CD4-positive, alpha-beta T cell (primary cell): ENCODE data around the gene ENOX2. TPM values are rescaled to one million over a fixed set of nuclear protein-coding genes. Genes with fewer than 3 reads are reported as not detected.

Experiments
- ATAC-seq: fragments of 200-7000 bp; cut with Tn5 transposase; one replicate; pipeline ENCODE4 v1.10.0; 2022; ENCODE audit warnings: mild to moderate bottlenecking; ENCODE audit not compliant: poor library complexity
- CTCF ChIA-PET: fragments of 350-600 bp; sonication (Branson Sonifier 250); formaldehyde crosslinking; loops from one replicate; lab custom pipeline; 2021; ENCODE audit warnings: antibody characterized with exemption, inconsistent platforms; lab: Charles Lee
- POLR2A ChIA-PET: fragments of 350-600 bp; sonication (Branson Sonifier 250); formaldehyde crosslinking; loops from one replicate; lab custom pipeline; 2021; ENCODE audit warnings: antibody characterized with exemption, inconsistent platforms; lab: Charles Lee
- DNase-seq, 14 experiments: peaks; one replicate each; pipeline ENCODE4 v3.0.0-alpha.2; 2013 to 2020; ENCODE audit warnings: mixed read lengths in 2 of 14
- H3K27ac ChIP-seq, 2 donors: one replicate each; pipeline versions ENCODE4 v1.5.1 to v1.7.0; 2013; ENCODE audit warnings: low read length in 2 of 2, low read depth in 1 of 2, mild to moderate bottlenecking in 1 of 2
- H3K27me3 ChIP-seq, 2 experiments: 1 replicate in 1 of 2; 2 replicates in 1 of 2; pipeline versions ENCODE4 v1.6.1 to v1.7.0; 2013; ENCODE audit warnings: low read length in 2 of 2, control low read depth in 1 of 2, mild to moderate bottlenecking in 1 of 2, moderate library complexity in 1 of 2; ENCODE audit not compliant: insufficient read depth in 2 of 2, control insufficient read depth in 1 of 2
- H3K36me3 ChIP-seq: one replicate; pipeline ENCODE4 v1.6.1; 2013; ENCODE audit warnings: low read length, control low read depth; ENCODE audit not compliant: insufficient read depth
- H3K4me1 ChIP-seq: one replicate; pipeline ENCODE4 v1.6.1; 2013; ENCODE audit warnings: low read length, control low read depth; ENCODE audit not compliant: insufficient read depth
- H3K4me3 ChIP-seq: one replicate; pipeline ENCODE4 v1.5.1; 2013; ENCODE audit warnings: mild to moderate bottlenecking, low read length, moderate library complexity
- H3K9me3 ChIP-seq, 2 experiments: 1 replicate in 1 of 2; 2 replicates in 1 of 2; pipeline versions ENCODE4 v1.6.1 to v1.7.0; 2013; ENCODE audit warnings: low read length in 2 of 2, mild to moderate bottlenecking in 2 of 2, control low read depth in 1 of 2, moderate library complexity in 1 of 2; ENCODE audit not compliant: control insufficient read depth in 1 of 2, insufficient read depth in 1 of 2
- H3K27ac Mint-ChIP-seq: one replicate; pipeline ENCODE4 v1.8.0; 2020; ENCODE audit warnings: mixed read lengths
- H3K27me3 Mint-ChIP-seq: one replicate; pipeline ENCODE4 v1.8.0; 2021; ENCODE audit warnings: mixed read lengths
- H3K36me3 Mint-ChIP-seq: one replicate; pipeline ENCODE4 v1.8.0; 2021; ENCODE audit warnings: low read depth, mixed read lengths
- H3K4me1 Mint-ChIP-seq: one replicate; pipeline ENCODE4 v1.8.0; 2021; ENCODE audit warnings: low read depth, mixed read lengths
- H3K4me3 Mint-ChIP-seq: one replicate; pipeline ENCODE4 v1.8.0; 2020; ENCODE audit warnings: mild to moderate bottlenecking, mixed read lengths
- H3K9me3 Mint-ChIP-seq: one replicate; pipeline ENCODE4 v1.8.0; 2020; ENCODE audit warnings: mixed read lengths
- CTCF ChIP-seq: fragments of 200-600 bp; IDR thresholded peaks from one replicate; pipeline ENCODE4 v1.8.0; 2022; ENCODE audit warnings: antibody characterized with exemption, mild to moderate bottlenecking
- intact Hi-C, 2 experiments: fragments of 100-400 bp; cut with DNase I in 1 of 2; cut with micrococcal nuclease in 1 of 2; formaldehyde crosslinking; loops; one replicate each; pipeline versions ENCODE4 v1.15.1 to v1.9.0; 2023 to 2025; cut with DNase I, micrococcal nuclease
- total RNA-seq, 174 experiments: library from RNA in 2 of 174; stranded (reverse) in 2 of 174; gene quantifications; one replicate each; pipeline ENCODE4 v1.2.3 and lab custom pipeline; 2021 to 2026

ENOX2 gene
- total RNA-seq, 2 experiments from 2014 or later, result 4.0 to 6.5 TPM

- Histone ChIP-seq H3K9me3 (peaks cover 0 to 17% of the 10 kb centered on the region in 2 experiments), H3K27me3 (no peaks in the 10 kb centered on the region), H3K4me1 (no peaks in the 10 kb centered on the region), H3K4me3 (no peak overlapping the region), H3K27ac (no peak overlapping the region), H3K36me3 (no peaks in the 10 kb centered on the region)
- ATAC-seq (no peak), DNase-seq (no peak)
- CTCF ChIA-PET, result no interaction called here
- no peak overlapping the region for H3K27ac Mint-ChIP-seq
- H3K4me3 Mint-ChIP-seq, result no peak overlapping the region
- no peaks in the 10 kb centered on the region for H3K4me1 Mint-ChIP-seq
- POLR2A ChIA-PET, result no interaction called here
- peaks cover 2% of the 10 kb centered on the region for H3K9me3 Mint-ChIP-seq
- intact Hi-C loops, result no loop called here
- peaks cover 22% of the 10 kb centered on the region for H3K36me3 Mint-ChIP-seq
- H3K27me3 Mint-ChIP-seq, result no peaks in the 10 kb centered on the region
- no peak for TF ChIP-seq CTCF
Observed at GRCh38 chrX:130810561-130810960, 92.4 kb downstream of the ENOX2 start.

GRCh38 chrX:130805903-130806302 is 97.1 kb downstream of the ENOX2 start:
- H3K9me3 Mint-ChIP-seq, result no peaks in the 10 kb centered on the region
- DNase-seq, result no peak

GRCh38 chrX:130803537-130803936 is 99.5 kb downstream of the ENOX2 start:
- H3K36me3 Mint-ChIP-seq, result peaks cover 5% of the 10 kb centered on the region
- intact Hi-C loops, result no loop called here
- H3K9me3 Mint-ChIP-seq, result no peaks in the 10 kb centered on the region
- DNase-seq (no peak), ATAC-seq (no peak)
- Histone ChIP-seq H3K9me3 (no peaks in the 10 kb centered on the region), H3K4me1 (no peaks in the 10 kb centered on the region), H3K4me3 (no peak overlapping the region), H3K27ac (no peak overlapping the region), H3K27me3 (no peaks in the 10 kb centered on the region), H3K36me3 (no peaks in the 10 kb centered on the region)
- H3K4me3 Mint-ChIP-seq, result no peak overlapping the region
- H3K4me1 Mint-ChIP-seq, result no peaks in the 10 kb centered on the region
- H3K27me3 Mint-ChIP-seq, result no peaks in the 10 kb centered on the region
- no peak overlapping the region for H3K27ac Mint-ChIP-seq
- TF ChIP-seq CTCF, result no peak
- POLR2A ChIA-PET, result no interaction called here
- CTCF ChIA-PET, result no interaction called here

More at GRCh38 chrX:130805903-130806302, 97.1 kb downstream of the ENOX2 start:
- no peak overlapping the region for H3K27ac Mint-ChIP-seq
- intact Hi-C loops, result no loop called here
- ChIA-PET CTCF (no interaction called here), POLR2A (no interaction called here)
- no peaks in the 10 kb centered on the region for H3K36me3 ChIP-seq
- ATAC-seq, result no peak
- H3K27ac ChIP-seq, result no peak overlapping the region
- no peaks in the 10 kb centered on the region for H3K27me3 Mint-ChIP-seq
- no peaks in the 10 kb centered on the region for H3K27me3 ChIP-seq
- H3K4me1 Mint-ChIP-seq, result no peaks in the 10 kb centered on the region
- no peak overlapping the region for H3K4me3 Mint-ChIP-seq
- H3K4me1 ChIP-seq, result no peaks in the 10 kb centered on the region
- H3K36me3 Mint-ChIP-seq, result no peaks in the 10 kb centered on the region
- no peak for TF ChIP-seq CTCF
- peaks cover 0 to 5% of the 10 kb centered on the region in 2 experiments for H3K9me3 ChIP-seq
- H3K4me3 ChIP-seq, result no peak overlapping the region
